Brain microvascular endothelial cell (primary cell): ENCODE measurements around the gene NACC2.

Experiments
- DNase-seq: peaks from one replicate; pipeline ENCODE4 v3.0.0-alpha.2; 2020
- H3K27ac ChIP-seq: fragments of 250-450 bp; sonication (Bioruptor Pico); 2 replicates; pipeline ENCODE4 v1.5.1; 2020; ENCODE audit warnings: mild to moderate bottlenecking, moderate library complexity
- H3K27me3 ChIP-seq: fragments of 250-450 bp; sonication (Bioruptor Pico); replicated peaks from 2 replicates; pipeline ENCODE4 v1.5.1; 2020; ENCODE audit warnings: mild to moderate bottlenecking
- H3K36me3 ChIP-seq: fragments of 250-450 bp; sonication (Bioruptor Pico); replicated peaks from 2 replicates; pipeline ENCODE4 v1.5.1; 2020; ENCODE audit warnings: mild to moderate bottlenecking
- H3K4me3 ChIP-seq: 2 replicates; pipeline ENCODE4 v1.5.1; 2011; ENCODE audit warnings: low read depth, mild to moderate bottlenecking, control low read depth, low read length, moderate library complexity
- in situ Hi-C: cut with HindIII; loops from 2 replicates; pipeline ENCODE4 v1.10.0; 2017; ENCODE audit warnings: low sequenced_read_pairs, low pct_ligation_motif_present
- TF ChIP-seq, protein P1 (sequence below): IDR thresholded peaks from 2 replicates; pipeline ENCODE4 v1.5.1; 2011; ENCODE audit warnings: low read depth, mild to moderate bottlenecking, moderate library complexity, low read length, control low read depth, inconsistent platforms; ENCODE audit errors: missing control alignments

NACC2 gene

DNA sequence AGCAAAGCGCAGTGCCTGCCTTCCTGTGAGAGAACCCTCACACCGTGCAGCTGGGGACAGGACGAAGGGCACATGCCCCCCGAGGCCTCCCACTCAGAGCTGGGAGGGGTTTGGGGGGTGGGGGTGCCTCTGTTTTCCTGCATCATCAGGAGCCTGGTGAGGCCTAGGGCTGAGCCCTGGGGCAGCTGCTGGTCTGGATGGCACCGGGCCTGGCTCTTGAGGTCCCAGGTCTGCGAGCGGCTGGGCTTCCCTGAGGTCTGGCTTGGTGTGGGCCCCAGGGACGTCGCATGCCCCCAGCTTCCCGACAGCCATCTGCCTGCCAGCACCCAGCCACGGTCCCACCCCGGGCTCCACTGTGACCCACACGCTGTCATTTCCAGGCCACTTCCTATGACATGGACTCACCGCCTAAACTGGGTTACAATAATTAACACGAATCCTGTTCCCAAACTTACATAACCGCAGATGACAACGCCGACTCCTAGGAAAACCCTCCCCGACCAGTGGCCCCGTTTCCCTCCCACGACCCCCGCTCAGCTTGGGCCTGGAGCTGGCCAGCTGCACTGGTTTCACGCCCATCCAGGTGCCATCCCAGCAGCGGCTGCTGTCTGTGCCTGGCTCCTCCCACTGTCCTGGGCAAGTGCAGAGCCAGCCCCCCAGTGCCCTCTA is 8.7 kb downstream of the NACC2 start:
- TF ChIP-seq, protein P1, sequence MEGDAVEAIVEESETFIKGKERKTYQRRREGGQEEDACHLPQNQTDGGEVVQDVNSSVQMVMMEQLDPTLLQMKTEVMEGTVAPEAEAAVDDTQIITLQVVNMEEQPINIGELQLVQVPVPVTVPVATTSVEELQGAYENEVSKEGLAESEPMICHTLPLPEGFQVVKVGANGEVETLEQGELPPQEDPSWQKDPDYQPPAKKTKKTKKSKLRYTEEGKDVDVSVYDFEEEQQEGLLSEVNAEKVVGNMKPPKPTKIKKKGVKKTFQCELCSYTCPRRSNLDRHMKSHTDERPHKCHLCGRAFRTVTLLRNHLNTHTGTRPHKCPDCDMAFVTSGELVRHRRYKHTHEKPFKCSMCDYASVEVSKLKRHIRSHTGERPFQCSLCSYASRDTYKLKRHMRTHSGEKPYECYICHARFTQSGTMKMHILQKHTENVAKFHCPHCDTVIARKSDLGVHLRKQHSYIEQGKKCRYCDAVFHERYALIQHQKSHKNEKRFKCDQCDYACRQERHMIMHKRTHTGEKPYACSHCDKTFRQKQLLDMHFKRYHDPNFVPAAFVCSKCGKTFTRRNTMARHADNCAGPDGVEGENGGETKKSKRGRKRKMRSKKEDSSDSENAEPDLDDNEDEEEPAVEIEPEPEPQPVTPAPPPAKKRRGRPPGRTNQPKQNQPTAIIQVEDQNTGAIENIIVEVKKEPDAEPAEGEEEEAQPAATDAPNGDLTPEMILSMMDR: no peak
- in situ Hi-C loops: no loop called here
- no peaks in the 10 kb centered on the region for H3K27me3 ChIP-seq
- no peak overlapping the region for H3K27ac ChIP-seq
- H3K4me3 ChIP-seq: no peak overlapping the region
- DNase-seq: no peak
- peaks cover 7% of the 10 kb centered on the region for H3K36me3 ChIP-seq

DNA sequence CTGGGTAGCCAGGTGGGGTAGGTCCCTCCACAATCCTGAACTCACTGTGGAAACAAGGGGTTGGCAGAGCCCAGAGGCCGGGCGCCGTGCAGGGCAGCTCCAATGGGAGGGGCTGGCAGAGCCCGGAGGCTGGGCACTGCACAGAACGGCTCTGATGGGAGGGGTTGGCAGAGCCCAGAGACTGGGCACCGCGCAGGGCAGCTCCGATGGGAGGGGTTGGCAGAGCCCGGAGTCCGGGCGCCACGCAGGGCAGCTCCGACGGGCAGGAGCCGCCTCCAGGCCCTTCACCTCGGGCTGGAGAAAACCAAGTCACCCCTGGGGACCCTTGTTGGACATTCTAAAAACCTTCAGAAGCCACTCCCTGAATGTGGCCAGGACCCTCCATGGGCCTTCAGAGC is 9.3 kb downstream of the NACC2 start:
- no peak overlapping the region for H3K27ac ChIP-seq
- no peak for DNase-seq
- TF ChIP-seq, protein P1: no peak
- H3K36me3 ChIP-seq: peaks cover 7% of the 10 kb centered on the region
- H3K27me3 ChIP-seq: no peaks in the 10 kb centered on the region
- in situ Hi-C loops: no loop called here
- H3K4me3 ChIP-seq: no peak overlapping the region

DNA sequence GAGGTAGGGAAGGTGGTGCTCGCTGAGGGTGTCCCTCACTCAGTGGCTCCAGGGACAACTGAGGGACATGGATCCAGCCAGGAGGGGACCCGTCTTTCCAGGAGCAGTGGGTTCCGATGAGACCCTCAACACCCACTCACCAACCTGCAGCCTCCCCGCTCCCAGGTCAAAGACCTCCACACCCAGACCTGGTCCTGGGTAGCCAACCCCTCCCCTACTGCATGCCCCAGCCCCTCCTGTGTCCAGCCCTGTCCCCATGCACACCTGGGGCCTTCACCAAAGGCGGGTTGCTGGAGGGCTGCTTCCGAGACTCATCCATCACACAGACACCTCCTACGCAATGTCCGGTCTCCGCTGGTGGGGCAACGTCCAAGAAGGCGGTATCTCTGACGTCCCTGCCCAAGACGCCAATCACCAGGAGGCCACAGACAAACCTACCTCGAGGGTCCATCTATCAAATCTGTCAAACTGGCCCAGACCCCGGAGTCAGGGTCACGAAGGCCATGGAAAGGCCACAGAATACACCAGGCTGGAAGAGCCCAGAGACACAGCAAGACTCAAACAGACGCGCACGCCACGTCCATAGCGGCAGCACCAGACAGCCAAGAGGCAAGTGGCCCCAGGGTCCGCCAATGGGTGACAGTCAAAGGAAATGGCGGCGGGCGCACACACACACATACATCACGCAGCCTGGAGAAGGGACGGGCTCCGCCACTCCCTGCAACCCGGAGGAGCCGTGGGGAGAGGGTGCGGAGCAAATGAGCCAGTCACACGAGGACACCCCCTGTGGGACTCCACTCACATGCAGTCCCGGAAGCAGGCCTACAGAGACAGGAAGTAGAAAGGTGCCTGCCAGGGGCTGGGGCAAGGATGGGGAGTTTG is 10.8 kb downstream of the NACC2 start:
- in situ Hi-C loops: no loop called here
- H3K36me3 ChIP-seq: peaks cover 7% of the 10 kb centered on the region
- H3K27ac ChIP-seq: no peak overlapping the region
- H3K4me3 ChIP-seq: no peak overlapping the region
- TF ChIP-seq, protein P1: no peak
- DNase-seq: no peak
- H3K27me3 ChIP-seq: no peaks in the 10 kb centered on the region

DNA sequence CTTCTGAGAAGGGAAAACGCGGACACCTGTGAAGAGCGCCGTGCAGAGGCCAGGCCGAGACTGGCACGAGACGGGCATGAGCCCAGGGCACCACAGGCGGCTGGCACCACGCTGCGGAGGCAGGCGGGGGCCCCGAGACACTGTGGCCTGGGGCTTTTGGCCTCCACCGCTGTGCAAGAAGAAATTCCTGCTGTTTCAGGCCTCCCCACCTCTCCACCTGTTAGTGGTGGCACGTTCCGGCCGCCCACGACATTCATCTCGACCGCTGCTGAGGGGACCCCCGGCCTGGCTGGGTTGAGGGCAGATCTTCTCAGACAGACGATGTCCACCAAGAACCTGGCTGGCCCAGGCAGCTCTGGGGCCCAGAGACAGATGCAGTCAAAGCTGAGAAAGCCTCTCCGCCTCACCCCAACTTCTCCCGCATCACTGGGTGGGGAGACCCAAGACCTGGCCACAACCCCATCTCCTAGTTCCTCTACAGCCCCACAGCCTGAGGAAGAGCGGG is 11.5 kb downstream of the NACC2 start:
- TF ChIP-seq, protein P1: no peak
- in situ Hi-C loops: no loop called here
- Histone ChIP-seq H3K27me3 (no peaks in the 10 kb centered on the region), H3K27ac (no peak overlapping the region), H3K36me3 (peaks cover 7% of the 10 kb centered on the region), H3K4me3 (no peak overlapping the region)
- no peak for DNase-seq

DNA sequence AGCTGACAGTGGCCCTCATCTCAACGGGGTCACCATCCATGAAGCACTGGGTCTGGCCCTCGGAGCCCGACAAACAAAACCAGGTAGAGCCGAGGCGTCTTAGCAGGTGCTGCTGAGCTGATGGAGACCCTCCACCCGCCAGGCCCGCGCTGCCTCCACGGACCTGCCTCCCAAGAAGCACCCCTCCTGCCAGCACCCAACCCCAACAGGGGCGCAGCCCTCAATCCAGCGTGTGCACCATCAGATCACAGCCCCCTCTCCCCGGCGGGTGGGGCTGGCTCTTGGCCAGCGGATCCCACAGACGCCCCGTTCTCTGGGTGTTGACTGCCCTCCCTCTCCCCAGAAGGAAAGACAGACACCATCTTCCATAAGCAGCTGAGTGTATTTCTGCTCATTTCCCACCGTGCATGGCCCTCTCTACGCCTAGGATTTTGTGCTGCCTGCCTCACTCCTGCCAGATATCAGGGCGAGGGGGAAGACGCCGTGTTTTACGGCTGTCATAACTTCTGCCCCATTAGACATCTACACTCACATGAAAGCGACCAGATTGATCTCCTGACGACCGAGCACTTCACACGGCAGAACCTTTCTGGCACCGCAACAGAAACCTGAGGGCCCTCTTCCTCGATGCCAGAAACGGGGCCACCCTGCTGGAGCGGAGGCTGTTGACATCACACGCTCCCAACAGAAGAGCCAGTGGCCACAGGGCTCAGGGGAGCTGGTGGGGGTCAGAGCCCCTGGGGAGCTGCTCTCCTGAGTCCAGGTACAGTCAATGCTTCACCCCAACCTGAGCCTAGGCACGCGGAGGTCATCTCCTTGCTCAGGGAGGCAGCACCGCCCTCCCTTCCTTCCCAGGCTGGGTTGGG is 12.4 kb downstream of the NACC2 start:
- Histone ChIP-seq H3K27me3 (no peaks in the 10 kb centered on the region), H3K36me3 (peaks cover 7% of the 10 kb centered on the region), H3K27ac (no peak overlapping the region), H3K4me3 (no peak overlapping the region)
- TF ChIP-seq, protein P1: no peak
- DNase-seq: no peak
- in situ Hi-C loops: no loop called here
